NCI-H345 treated with DMSO at 0.1 percent for 48 hours (cell line): ENCODE data around the gene RFTN1.

ENCODE experiments used
- DNase-seq: peaks from one replicate; lab custom pipeline; 2025; ENCODE audit not compliant: unreplicated experiment; lab: John Stamatoyannopoulos, UW

Gene RFTN1

GRCh38 chr3:16529264-16529663 lies 15.8 kb upstream of the RFTN1 start:
- no peak for DNase-seq

GRCh38 chr3:16528581-16528993 lies 15.1 kb upstream of the RFTN1 start:
- no peak for DNase-seq

- DNase-seq: no peak
Observed at GRCh38 chr3:16528106-16528505, 14.6 kb upstream of the RFTN1 start.

GRCh38 chr3:16524196-16524595 lies 10.7 kb upstream of the RFTN1 start:
- no peak for DNase-seq

GRCh38 chr3:16523778-16524177 lies 10.3 kb upstream of the RFTN1 start:
- DNase-seq: no peak

- no peak for DNase-seq
Observed at GRCh38 chr3:16522834-16523233, 9.3 kb upstream of the RFTN1 start.

GRCh38 chr3:16520970-16521881 lies 7.7 kb upstream of the RFTN1 start:
- no peak for DNase-seq

GRCh38 chr3:16520241-16520969 lies 6.9 kb upstream of the RFTN1 start:
- no peak for DNase-seq

GRCh38 chr3:16516695-16517481 lies 3.4 kb upstream of the RFTN1 start:
- no peak for DNase-seq

GRCh38 chr3:16515885-16516420 lies 2.5 kb upstream of the RFTN1 start:
- DNase-seq: no peak

- no peak for DNase-seq
Observed at GRCh38 chr3:16514755-16515353, 1.4 kb upstream of the RFTN1 start.

- no peak for DNase-seq
Observed at GRCh38 chr3:16514021-16514700, 662 bp upstream of the RFTN1 start.

- no peak for DNase-seq
Observed at GRCh38 chr3:16512435-16513140, 911 bp downstream of the RFTN1 start.

GRCh38 chr3:16511681-16512434 lies 1.6 kb downstream of the RFTN1 start:
- no peak for DNase-seq

GRCh38 chr3:16510620-16511319 lies 2.7 kb downstream of the RFTN1 start:
- no peak for DNase-seq

- DNase-seq: no peak
Observed at GRCh38 chr3:16509721-16510619, 3.5 kb downstream of the RFTN1 start.

GRCh38 chr3:16508591-16508995 lies 4.9 kb downstream of the RFTN1 start:
- DNase-seq: no peak
